LoVo (cell line): Measurements from ENCODE around the gene TEX50.
"Not testable (repeated sequence)": the region's sequence is repeated elsewhere in the genome, so short reads cannot be mapped to it uniquely, and the experiment has no call there.

Experiments used
- DNase-seq: peaks from one replicate; pipeline ENCODE4 v3.0.0-alpha.2; 2016; ENCODE audit warnings: low spot score

TEX50 gene

GRCh38 chr1:173635116-173635515 is at the start of gene TEX50:
TSS of gene TEX50 (plus strand) at chr1:173635338. CDS start at chr1:173635522, 184 bp downstream.
- no peak for DNase-seq

- DNase-seq = no peak
These were observed 44.6 kb upstream of the TEX50 start for GRCh38 chr1:173590557-173590956.

- DNase-seq = not testable (repeated sequence)
These were observed 44.0 kb upstream of the TEX50 start for GRCh38 chr1:173591138-173591537.

- DNase-seq = no peak
These were observed 38.9 kb upstream of the TEX50 start for GRCh38 chr1:173596097-173596825.

- no peak for DNase-seq
These were observed 33.5 kb upstream of the TEX50 start for GRCh38 chr1:173601588-173601987.

- no peak for DNase-seq
These were observed 32.0 kb upstream of the TEX50 start, which contains the start of gene SLC9C2 for GRCh38 chr1:173603056-173603591. TSS of gene SLC9C2 (minus strand) at chr1:173603072. CDS start at chr1:173601776, 1,296 bp downstream.

GRCh38 chr1:173608503-173609216 is 26.5 kb upstream of the TEX50 start:
- no peak for DNase-seq

- DNase-seq = not testable (repeated sequence)
These were observed 22.1 kb upstream of the TEX50 start for GRCh38 chr1:173613086-173613485.

- DNase-seq = no peak
These were observed 18.3 kb upstream of the TEX50 start for GRCh38 chr1:173616859-173617258.

GRCh38 chr1:173627269-173627668 is 7.9 kb upstream of the TEX50 start:
- DNase-seq = no peak

- DNase-seq = no peak
These were observed 6.2 kb upstream of the TEX50 start for GRCh38 chr1:173628888-173629287.

GRCh38 chr1:173637236-173638042 is 2.3 kb downstream of the TEX50 start:
- DNase-seq = not testable (repeated sequence)

- no peak for DNase-seq
These were observed 3.2 kb downstream of the TEX50 start for GRCh38 chr1:173638043-173639021.

GRCh38 chr1:173639102-173639501 is 4.0 kb downstream of the TEX50 start:
- no peak for DNase-seq

GRCh38 chr1:173642450-173643139 is 7.5 kb downstream of the TEX50 start:
- not testable (repeated sequence) for DNase-seq

- DNase-seq = no peak
These were observed 11.5 kb downstream of the TEX50 start for GRCh38 chr1:173646656-173647055.

GRCh38 chr1:173648880-173649605 is 13.9 kb downstream of the TEX50 start:
- no peak for DNase-seq

- DNase-seq = no peak
These were observed 25.2 kb downstream of the TEX50 start for GRCh38 chr1:173660306-173660705.

GRCh38 chr1:173661271-173661670 is 26.1 kb downstream of the TEX50 start:
- DNase-seq = no peak

- DNase-seq = no peak
These were observed 26.6 kb downstream of the TEX50 start for GRCh38 chr1:173661763-173662162.
